A673 (cell line): ENCODE results near the gene GUCY1A1. TPM values are rescaled to one million over a fixed set of nuclear protein-coding genes. Genes with fewer than 3 reads are reported as not detected.

Experiments
- BruUV-seq: library from RNA; stranded (reverse); fragments of 400-500 nt; replicated peaks from 2 replicates; lab custom pipeline; 2021; lab: Mats Ljungman, UMichigan
- CTCF ChIA-PET: fragments of 300-600 bp; sonication (Branson Sonifier 250); formaldehyde crosslinking; loops from one replicate; lab custom pipeline; 2022; ENCODE audit warnings: antibody characterized with exemption; lab: Charles Lee
- POLR2A ChIA-PET: fragments of 300-600 bp; sonication (Branson Sonifier 250); formaldehyde crosslinking; loops from one replicate; lab custom pipeline; 2022; ENCODE audit warnings: antibody characterized with exemption; ENCODE audit not compliant: low non-redundant PET; lab: Charles Lee
- DNase-seq: peaks from one replicate; pipeline ENCODE4 v3.0.0-alpha.2; 2015; ENCODE audit warnings: low spot score
- H3K27ac ChIP-seq: fragments of 200-600 bp; sonication (generic); 2 replicates; pipeline ENCODE4 v1.5.1; 2016; ENCODE audit warnings: mixed run types, low read depth, mild to moderate bottlenecking, mixed read lengths, antibody characterized with exemption, low read length; ENCODE audit not compliant: poor library complexity, severe bottlenecking
- H3K27me3 ChIP-seq: fragments of 200-600 bp; sonication (generic); replicated peaks from 2 replicates; pipeline ENCODE4 v1.6.1; 2017; ENCODE audit warnings: mixed run types, low read depth, mild to moderate bottlenecking, mixed read lengths, antibody characterized with exemption, low read length; ENCODE audit not compliant: insufficient read depth, poor library complexity
- H3K36me3 ChIP-seq: fragments of 200-600 bp; sonication (generic); 2 replicates; pipeline ENCODE4 v1.6.1; 2016; ENCODE audit warnings: mixed run types, mild to moderate bottlenecking, mixed read lengths, antibody characterized with exemption, low read length; ENCODE audit not compliant: insufficient read depth, poor library complexity, severe bottlenecking
- H3K4me1 ChIP-seq: fragments of 200-600 bp; sonication (generic); 2 replicates; pipeline ENCODE4 v1.6.1; 2017; ENCODE audit warnings: mixed run types, mild to moderate bottlenecking, mixed read lengths, antibody characterized with exemption, low read length; ENCODE audit not compliant: insufficient read depth, poor library complexity, severe bottlenecking
- H3K4me3 ChIP-seq: fragments of 200-600 bp; sonication (generic); 2 replicates; pipeline ENCODE4 v1.5.1; 2016; ENCODE audit warnings: low read depth, mixed run types, mild to moderate bottlenecking, mixed read lengths, low read length; ENCODE audit not compliant: poor library complexity, severe bottlenecking
- H3K9me3 ChIP-seq: fragments of 200-600 bp; sonication (generic); 2 replicates; pipeline ENCODE4 v1.6.1; 2016; ENCODE audit warnings: mixed run types, low read depth, mild to moderate bottlenecking, mixed read lengths, antibody characterized with exemption, low read length; ENCODE audit not compliant: poor library complexity, severe bottlenecking
- EZH2 ChIP-seq: fragments of 200-600 bp; sonication (generic); IDR thresholded peaks from 2 replicates; pipeline ENCODE4 v1.6.1; 2017; ENCODE audit warnings: borderline replicate concordance, low read depth, mild to moderate bottlenecking, mixed read lengths, antibody characterized with exemption, low read length; ENCODE audit not compliant: poor library complexity, severe bottlenecking
- intact Hi-C: fragments of 100-400 bp; cut with micrococcal nuclease; formaldehyde crosslinking; loops from one replicate; pipeline ENCODE4 v1.10.0; 2022; ENCODE audit not compliant: unreplicated experiment
- total RNA-seq: library from RNA; stranded (reverse); gene quantifications from 2 replicates; pipeline ENCODE4 v1.2.3, GENCODE V29; 2021
- TF ChIP-seq, protein P1 (sequence below): fragments of 300-800, 200-600 bp; sonication (generic); conservative IDR thresholded peaks from 2 replicates; pipeline ENCODE4 v1.5.1; 2017; ENCODE audit warnings: low read depth, mild to moderate bottlenecking, antibody characterized with exemption, low read length, moderate library complexity, mixed read lengths

GUCY1A1 gene
- total RNA-seq, 1 experiment from 2014 or later = 0.37 TPM

DNA sequence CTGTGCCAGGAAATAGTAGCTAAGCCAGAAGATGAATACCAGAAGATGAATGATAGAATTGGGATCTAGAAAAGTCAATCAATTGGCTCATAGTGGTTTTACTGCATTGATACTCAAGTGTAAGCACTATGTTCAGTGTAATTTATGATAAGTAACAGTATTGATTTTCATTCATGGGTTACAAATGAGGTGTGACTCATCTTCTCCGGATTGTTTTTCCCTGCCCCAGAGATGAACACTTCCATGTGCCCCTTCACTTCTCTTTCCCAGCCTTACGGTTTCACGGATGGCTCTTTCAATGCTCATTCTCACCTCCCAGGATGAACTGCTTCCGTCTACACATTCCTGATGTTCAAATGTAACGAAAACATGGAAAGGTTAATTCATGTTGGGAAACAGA, 82.4 kb downstream of the GUCY1A1 start:
- ChIA-PET POLR2A (no interaction called here), CTCF (no interaction called here)

DNA sequence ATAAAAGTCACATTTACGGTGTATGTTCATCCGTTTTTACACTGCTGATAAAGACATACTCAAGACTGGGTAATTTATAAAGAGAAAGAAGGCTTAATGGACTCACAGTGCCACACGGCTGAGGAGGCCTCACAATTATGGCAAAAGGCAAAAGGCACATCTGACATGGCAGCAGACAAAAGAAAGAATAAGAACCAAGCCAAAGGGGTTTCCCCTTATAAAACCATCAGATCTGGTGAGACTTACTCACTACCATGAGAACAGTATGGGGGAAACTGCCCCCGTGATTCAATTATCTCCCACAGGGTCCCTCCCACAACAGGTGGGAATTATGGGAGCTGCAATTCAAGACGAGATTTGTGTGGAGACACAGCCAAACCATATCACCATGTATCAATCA, 84.9 kb downstream of the GUCY1A1 start:
- POLR2A ChIA-PET = no interaction called here
- BruUV-seq = no TSS peak
- no peak for DNase-seq
- Histone ChIP-seq H3K27me3 (peaks cover 3% of the 10 kb centered on the region), H3K36me3 (no peaks in the 10 kb centered on the region), H3K4me1 (no peaks in the 10 kb centered on the region), H3K9me3 (no peaks in the 10 kb centered on the region), H3K4me3 (no peak overlapping the region), H3K27ac (no peak overlapping the region)
- intact Hi-C loops = loop anchor here (10.0 kb wide), 1 partner anchor 487 kb away; no protein-coding TSS in a partner anchor
- CTCF ChIA-PET = no interaction called here
- TF ChIP-seq EZH2 = no peak
- TF ChIP-seq, protein P1, sequence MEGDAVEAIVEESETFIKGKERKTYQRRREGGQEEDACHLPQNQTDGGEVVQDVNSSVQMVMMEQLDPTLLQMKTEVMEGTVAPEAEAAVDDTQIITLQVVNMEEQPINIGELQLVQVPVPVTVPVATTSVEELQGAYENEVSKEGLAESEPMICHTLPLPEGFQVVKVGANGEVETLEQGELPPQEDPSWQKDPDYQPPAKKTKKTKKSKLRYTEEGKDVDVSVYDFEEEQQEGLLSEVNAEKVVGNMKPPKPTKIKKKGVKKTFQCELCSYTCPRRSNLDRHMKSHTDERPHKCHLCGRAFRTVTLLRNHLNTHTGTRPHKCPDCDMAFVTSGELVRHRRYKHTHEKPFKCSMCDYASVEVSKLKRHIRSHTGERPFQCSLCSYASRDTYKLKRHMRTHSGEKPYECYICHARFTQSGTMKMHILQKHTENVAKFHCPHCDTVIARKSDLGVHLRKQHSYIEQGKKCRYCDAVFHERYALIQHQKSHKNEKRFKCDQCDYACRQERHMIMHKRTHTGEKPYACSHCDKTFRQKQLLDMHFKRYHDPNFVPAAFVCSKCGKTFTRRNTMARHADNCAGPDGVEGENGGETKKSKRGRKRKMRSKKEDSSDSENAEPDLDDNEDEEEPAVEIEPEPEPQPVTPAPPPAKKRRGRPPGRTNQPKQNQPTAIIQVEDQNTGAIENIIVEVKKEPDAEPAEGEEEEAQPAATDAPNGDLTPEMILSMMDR = no peak

More for the DNA sequence above, 82.4 kb downstream of the GUCY1A1 start:
- H3K9me3 ChIP-seq = no peaks in the 10 kb centered on the region
- intact Hi-C loops = no loop called here
- no peak overlapping the region for H3K27ac ChIP-seq
- H3K4me1 ChIP-seq = no peaks in the 10 kb centered on the region
- no TSS peak for BruUV-seq
- H3K36me3 ChIP-seq = no peaks in the 10 kb centered on the region
- H3K27me3 ChIP-seq = no peaks in the 10 kb centered on the region
- no peak for DNase-seq
- no peak for TF ChIP-seq EZH2
- TF ChIP-seq, protein P1 = no peak
- H3K4me3 ChIP-seq = no peak overlapping the region

DNA sequence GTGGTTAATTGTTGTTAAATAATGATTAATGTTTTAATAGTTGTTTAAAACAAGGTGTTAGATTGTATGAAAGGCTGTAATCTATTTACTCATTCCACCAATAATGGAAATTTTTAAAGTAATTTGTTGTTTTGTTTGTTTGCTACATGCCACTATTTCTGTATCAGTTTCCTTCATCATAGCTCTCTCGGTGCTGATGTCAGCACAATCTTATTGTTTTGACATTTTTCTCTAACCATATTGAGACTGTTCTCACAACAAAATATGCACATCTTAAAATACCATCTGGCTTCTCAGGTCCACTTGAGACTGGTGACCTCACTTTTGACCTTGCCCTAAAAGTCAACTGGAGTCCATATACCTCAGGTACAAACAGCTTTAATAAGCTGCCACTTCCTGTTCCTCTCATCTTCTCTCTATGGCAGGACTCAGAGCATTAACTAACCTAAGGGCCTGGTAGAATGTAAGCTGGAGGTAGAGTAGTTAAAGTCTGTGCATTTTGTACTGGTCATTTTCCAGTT, 91.2 kb downstream of the GUCY1A1 start:
- intact Hi-C loops = loop anchor here (10.0 kb wide), 1 partner anchor 493 kb away; no protein-coding TSS in a partner anchor
- no peak overlapping the region for H3K4me3 ChIP-seq
- H3K4me1 ChIP-seq = no peaks in the 10 kb centered on the region
- CTCF ChIA-PET = no interaction called here
- TF ChIP-seq, protein P1 = no peak
- no peak for TF ChIP-seq EZH2
- no peaks in the 10 kb centered on the region for H3K9me3 ChIP-seq
- H3K27me3 ChIP-seq = peaks cover 37% of the 10 kb centered on the region
- DNase-seq = no peak
- BruUV-seq = no TSS peak
- no peak overlapping the region for H3K27ac ChIP-seq
- POLR2A ChIA-PET = no interaction called here
- no peaks in the 10 kb centered on the region for H3K36me3 ChIP-seq
